NOMO-1 treated with dmso at 0.1 percent for 144 hours (cell line): ENCODE data around the gene CIDEB.

Source experiments
- DNase-seq: peaks from one replicate; lab custom pipeline; 2025; ENCODE audit not compliant: unreplicated experiment; lab: John Stamatoyannopoulos, UW

Gene CIDEB

GRCh38 chr14:24255931-24256711 lies 51.7 kb downstream of the CIDEB start:
- no peak for DNase-seq

- DNase-seq = no peak
Measured at GRCh38 chr14:24255438-24255837, 52.3 kb downstream of the CIDEB start.
